ENCODE data around the gene DNAI2.

DNAI2 gene

GRCh38 chr17:74244128-74244527, 29.9 kb upstream of the DNAI2 start:
- no peak for DNase-seq (ENCODE audit: extremely low spot score)
- ChIA-PET POLR2A (interaction anchor here (0.5 kb wide), 1 partner anchor 41 kb away, joined by 6 read pairs; no protein-coding TSS in a partner anchor), CTCF (interaction anchor here (1.2 kb wide), 1 partner anchor 18 kb away, joined by 5 read pairs; no protein-coding TSS in a partner anchor)
- TF ChIP-seq CTCF (IDR thresholded peaks at IDR 0.05; ENCODE audit: control extremely low read depth, extremely low read depth, low read depth, missing control alignments), result no peak

DNA sequence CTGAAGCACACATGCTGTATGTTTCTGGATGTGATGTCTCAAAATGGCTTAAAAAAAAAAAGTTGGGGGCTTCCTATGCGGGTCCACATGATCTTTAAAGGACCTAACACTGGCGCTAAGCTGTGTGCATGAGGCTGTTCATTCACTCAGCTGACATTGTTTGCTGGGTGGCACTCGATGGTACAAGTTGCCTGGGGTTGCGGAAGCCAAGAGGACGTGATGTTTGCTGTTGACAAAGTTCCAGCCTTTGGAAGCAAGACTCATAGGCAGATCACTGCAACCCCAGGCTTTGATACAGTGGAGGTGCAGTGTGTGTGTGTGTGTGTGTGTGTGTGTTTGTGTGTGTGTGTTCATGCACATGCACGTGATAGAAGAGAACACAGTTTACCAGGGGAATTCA, 29.5 kb upstream of the DNAI2 start:
- ChIA-PET POLR2A (no interaction called here), CTCF (no interaction called here)
- no peak for TF ChIP-seq CTCF (IDR thresholded peaks at IDR 0.05; ENCODE audit: control extremely low read depth, extremely low read depth, low read depth, missing control alignments)
- DNase-seq (ENCODE audit: extremely low spot score), result no peak

DNA sequence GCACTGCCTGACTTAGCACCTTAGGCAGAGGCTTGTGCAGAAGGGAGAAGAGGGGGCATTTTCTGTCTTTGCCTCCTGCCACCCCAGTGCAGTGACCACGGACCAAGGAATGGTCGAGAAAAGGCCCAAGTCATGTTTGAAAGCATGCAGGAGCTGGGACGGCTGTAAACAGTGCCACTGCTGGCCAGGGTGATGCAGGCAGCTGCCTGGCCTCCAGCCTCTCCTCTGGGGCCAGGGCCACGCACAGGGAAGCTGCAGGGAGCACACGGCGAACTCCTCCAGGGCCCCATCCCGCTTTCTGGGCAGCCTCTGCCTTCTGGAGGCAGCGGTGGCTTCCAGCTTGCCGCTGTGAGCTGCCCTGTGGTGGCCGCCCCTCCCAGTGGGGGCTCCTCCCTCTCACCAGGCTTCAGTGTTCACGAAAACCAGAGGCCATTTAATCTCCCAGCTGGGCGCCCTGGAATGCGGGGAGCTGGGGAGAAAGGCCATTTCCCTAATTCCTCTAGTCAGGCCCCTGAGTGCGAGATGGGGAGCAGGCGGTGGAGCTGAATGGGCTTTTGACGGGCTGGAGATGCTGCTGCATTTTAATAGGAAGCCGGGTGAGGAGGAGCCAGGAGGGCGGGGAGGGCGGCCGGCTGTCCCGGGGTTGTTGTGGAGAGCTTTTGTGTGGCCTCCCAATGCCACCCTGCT, 28.7 kb upstream of the DNAI2 start:
- ChIA-PET CTCF (interaction anchor here (1.5 kb wide), 1 partner anchor 10 kb away, joined by 5 read pairs; no protein-coding TSS in a partner anchor), POLR2A (no interaction called here)
- TF ChIP-seq CTCF (IDR thresholded peaks at IDR 0.05; ENCODE audit: control extremely low read depth, extremely low read depth, low read depth, missing control alignments), result no peak
- DNase-seq (ENCODE audit: extremely low spot score), result no peak

DNA sequence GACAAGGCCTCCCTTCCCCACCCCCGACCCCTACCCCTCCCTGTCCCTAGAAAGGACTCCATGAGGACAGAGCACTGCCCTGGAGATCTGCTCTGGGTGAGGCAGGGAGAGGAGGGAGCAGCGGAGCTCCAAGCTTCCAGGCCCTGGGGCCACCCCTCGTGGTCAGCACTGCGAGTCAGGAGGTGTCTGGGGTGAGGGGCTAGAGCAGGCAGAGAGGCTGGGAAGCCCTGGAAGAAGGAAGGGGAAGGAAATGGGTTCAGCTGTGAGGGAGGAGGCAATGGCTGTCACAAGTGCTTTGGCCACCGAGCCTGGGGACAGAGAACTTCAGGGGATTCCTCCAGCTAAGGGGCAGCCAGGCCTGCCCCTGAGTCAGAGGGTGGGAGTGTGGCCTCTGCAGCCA, 28.2 kb upstream of the DNAI2 start:
- POLR2A ChIA-PET, result no interaction called here
- no peak for TF ChIP-seq CTCF (IDR thresholded peaks at IDR 0.05; ENCODE audit: control extremely low read depth, extremely low read depth, low read depth, missing control alignments)
- CTCF ChIA-PET, result interaction anchor here (1.5 kb wide), 1 partner anchor 9 kb away, joined by 5 read pairs; no protein-coding TSS in a partner anchor
- DNase-seq (ENCODE audit: extremely low spot score), result no peak

DNA sequence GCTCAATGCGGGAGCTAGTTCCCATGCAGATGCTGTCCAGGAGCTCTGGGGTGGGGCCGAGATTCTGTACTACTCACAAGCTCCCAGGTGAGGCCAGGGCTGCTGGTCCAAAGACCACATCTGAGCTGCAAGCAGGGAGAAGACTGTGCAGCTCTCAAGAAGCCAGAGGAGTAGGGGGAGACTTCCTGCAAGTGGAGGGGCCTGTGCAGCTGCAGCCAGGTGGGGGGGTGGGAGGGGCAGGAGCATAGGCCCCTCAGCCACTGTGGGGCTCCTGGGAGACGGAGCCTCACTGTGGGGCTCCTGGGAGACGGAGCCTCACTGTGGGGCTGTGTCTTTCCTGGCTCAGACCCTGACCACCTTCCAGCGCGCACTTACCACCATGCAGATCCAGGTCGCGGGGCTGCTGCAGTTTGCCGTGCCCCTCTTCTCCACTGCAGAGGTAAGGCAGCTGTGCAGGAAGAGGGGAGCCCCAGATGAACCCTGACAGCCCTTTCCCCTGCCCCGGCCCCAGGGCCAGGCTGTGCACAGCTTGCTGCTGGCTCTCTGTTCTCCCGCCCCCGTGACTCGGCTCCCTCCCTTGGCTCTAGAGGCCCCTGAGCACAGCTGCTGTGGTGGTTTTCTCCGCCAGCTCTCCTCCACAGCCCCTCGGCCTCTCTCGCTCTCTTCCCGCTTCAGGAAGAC, 24.3 kb upstream of the DNAI2 start:
- POLR2A ChIA-PET, result no interaction called here
- CTCF ChIA-PET, result interaction anchor here (0.8 to 1.6 kb wide), 6 partner anchors 9 to 50 kb away, joined by 3 read pairs; no protein-coding TSS in a partner anchor

More for the DNA sequence above, 24.3 kb upstream of the DNAI2 start:
- DNase-seq (ENCODE audit: extremely low spot score), result no peak
- no peak for TF ChIP-seq CTCF (IDR thresholded peaks at IDR 0.05; ENCODE audit: control extremely low read depth, extremely low read depth, low read depth, missing control alignments)
